Ramos (cell line): ENCODE measurements around the gene NR2E3.

ENCODE experiments used
- in situ Hi-C: fragments of 300-500 bp; cut with MboI; formaldehyde crosslinking; loops from one replicate; pipeline ENCODE4 v1.14.3; 2022; ENCODE audit warnings: low sequenced_read_pairs; ENCODE audit not compliant: unreplicated experiment

Gene NR2E3

DNA sequence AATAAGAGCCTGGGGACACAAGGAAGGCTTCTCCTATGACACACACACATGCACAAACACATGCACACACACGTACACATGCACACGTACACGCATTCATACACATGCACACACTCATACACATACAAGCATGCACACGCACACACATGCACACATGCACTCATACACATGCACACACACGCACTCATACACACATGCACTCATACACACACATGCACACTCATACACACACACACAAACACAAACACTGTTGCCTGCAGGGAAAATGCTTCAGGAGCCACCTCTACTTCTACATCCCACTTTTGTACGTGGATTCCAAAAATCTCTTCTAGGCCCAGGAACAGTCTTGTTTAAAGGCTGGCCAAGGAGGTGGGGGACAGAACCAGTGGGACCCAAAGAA lies 20.7 kb upstream of the NR2E3 start:
- in situ Hi-C loops = loop anchor here (10.0 kb wide), 1 partner anchor 365 kb away; no protein-coding TSS in a partner anchor

DNA sequence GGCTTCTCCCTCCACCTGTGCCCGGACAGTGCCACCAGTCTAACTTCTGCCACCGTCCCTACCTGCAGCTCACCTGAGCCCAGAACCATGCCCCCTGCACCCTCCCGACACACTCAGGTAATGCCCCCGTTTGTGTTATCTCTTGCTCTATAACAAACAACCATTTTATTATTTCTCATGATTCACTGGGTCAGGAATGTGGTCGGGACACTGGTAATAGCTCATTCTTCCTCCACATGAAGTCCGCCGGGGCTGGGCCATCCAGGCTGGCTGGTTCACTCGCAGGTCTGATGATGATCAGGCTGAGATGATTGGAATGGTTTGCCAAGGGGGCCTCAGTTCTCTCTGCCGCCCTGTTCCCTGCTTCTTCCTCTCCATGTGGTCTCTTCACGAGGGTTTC lies 20.3 kb upstream of the NR2E3 start:
- in situ Hi-C loops = no loop called here

DNA sequence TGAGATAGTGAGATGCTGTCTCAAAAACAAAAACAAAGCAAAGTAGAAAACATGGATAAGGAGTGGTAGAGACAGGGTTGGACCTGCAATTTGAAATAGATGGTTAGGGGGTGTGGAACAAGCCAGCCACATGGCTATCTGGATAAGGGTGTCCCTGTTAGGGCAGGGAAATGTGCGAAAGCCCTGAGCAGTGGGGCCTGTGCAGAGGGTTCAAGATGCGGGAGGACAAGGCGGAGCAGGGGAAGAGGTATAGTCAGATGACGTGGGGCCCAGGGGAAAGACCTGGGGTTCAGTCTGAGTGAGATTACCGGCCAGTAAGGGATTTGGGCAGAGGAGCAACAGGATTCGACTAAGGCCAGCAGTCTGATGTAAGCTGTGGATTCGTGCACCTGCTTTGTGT lies 18.4 kb upstream of the NR2E3 start:
- in situ Hi-C loops = no loop called here

DNA sequence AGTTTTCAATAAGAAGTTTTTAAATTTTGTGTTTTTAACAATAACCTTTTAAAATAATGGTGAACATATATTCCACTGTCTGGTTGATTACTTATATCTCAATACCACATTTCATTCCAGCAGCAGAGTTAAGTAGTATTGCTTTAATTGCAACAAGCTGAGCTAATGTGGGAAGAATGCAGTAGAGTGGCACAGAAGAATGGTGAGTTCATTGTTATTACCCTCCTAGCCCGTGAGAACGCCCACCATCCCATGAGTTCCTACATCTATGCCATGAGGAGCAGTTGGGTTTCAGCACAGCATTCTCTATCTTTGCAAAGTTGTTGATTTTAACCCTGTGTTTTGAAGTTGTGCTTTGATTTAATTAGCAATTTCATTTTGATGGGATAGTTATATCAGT lies 17.8 kb upstream of the NR2E3 start:
- in situ Hi-C loops = no loop called here

DNA sequence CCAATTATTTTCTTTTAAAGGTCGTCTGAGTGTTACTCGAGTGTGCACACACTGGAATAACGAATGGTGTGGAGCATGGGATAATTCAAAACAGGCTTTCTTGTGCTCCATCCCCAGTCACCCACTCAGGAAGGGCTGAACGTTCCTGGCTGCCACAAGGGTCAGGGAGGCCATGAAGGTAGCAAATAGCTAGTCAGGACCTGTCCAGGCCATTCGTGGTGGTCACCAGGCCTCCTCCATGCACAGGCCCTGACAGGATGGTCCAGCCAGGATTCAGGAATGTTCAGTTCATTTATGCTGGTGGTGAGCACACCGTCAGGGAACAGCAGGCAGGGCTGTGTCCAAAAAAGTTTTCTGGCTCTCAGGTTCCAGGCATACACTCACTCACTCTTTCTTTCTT lies 11.7 kb upstream of the NR2E3 start:
- in situ Hi-C loops = no loop called here

DNA sequence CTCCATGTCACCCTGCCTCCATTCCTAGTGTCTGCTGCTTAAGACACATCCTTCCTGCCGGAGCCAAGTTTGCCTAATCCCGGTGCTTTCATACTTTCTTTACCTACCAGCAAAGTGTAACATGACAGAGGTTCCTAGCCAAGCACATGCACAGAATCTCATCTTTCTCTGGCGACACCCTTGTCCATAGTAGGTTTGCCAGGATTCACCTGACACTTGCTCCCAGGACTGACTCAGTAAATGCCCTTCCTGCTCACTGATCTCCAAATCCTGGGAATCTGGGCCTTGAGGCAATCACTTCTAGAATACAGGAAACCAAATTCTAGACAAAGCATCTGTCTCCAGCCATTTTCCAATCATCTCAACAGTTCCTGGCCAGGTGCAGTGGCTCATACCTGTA lies 10.2 kb upstream of the NR2E3 start:
- in situ Hi-C loops = no loop called here

DNA sequence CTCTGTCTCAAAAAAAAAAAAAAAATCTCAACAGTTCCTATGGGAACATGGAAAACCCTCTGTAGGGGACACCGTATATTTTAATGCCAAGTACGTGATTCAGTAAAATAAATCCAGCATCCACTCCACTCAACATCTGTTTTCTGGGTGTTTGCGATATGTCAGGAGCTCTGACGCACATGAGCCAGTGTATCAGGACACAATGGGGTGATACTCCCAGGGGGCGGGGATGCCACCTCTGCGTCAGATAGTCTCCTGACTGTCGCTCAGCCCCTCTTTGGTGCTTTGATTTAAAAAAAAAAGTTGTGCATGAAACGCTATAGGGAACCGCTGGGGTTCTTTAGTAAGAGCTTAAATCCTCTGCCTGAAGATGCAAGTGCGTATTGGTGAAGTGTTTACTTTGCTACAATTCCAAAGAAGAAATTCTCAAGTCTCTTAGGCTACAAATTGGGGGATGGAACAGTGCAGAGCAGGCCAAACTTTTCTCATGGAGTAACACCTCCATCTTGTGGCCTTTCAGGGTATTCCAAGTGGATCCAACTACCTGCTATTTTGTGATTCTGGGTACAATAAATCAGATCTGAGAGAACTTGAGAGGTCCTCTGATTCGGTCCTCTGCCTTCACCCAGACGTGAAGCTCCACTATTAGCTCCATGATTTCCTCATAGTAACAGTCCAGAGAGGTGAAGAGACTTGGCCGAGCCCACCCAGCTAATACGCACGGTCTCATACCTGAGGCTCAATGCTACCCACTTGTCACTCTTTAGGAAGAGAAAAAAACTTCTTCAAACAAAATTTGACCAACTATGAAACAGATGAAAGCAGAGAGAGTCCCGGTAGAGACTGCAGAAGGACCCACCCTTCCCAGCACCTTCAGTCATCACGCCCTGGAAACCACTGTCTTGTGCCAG lies 9.3 kb upstream of the NR2E3 start:
- in situ Hi-C loops = no loop called here

DNA sequence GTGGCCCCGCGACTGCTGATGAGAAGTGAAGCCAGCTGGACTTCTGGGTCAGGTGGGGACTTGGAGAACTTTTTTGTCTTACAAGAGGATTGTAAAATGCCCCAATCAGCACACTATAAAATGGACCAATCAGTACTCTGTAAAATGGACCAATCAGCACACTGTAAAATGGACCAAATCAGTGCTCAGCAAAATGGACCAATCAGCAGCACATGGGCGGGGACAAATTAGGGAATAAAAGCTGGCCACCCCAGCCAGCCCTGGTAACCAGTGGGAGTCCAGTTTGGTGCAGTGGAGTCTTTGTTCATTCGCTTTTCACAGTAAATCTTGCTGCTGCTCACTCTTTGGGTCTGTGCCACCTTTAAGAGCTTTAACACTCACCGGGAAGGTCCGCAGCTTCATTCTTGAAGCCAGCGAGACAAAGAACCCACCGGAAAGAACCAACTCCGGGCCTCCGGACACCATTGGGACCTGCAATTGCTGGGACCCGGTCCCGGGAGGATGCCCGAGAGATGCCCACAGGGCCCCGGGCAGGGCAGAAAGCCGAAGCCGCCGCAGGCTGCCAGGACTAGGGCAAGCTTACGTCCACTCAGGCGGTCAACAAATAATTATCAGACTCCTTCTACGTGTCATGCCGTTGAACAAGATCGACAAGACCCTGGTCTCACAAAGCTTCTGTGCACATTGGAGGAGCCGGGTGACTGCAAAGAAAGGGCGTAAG lies 8.3 kb upstream of the NR2E3 start:
- in situ Hi-C loops = no loop called here

DNA sequence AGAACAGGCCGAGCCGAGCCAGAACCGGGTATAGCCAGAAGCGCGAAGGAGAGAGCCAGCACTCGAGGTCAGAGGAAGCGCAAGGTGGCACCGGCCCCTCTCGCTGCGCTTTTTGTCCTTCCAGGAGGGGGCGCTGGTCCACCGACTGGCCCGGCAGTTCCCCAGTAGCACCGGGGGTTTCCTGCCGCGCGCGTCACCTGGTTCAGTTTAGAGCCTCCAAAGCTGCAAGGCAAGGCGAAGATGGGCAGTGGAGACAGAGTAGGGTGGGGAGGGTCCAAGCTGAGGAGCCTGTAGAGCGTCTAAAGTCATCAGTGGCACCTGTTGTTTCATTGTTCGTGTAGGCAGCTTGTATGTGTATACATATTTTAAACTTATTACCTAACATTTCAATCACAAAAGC lies 7.6 kb upstream of the NR2E3 start:
- in situ Hi-C loops = no loop called here

DNA sequence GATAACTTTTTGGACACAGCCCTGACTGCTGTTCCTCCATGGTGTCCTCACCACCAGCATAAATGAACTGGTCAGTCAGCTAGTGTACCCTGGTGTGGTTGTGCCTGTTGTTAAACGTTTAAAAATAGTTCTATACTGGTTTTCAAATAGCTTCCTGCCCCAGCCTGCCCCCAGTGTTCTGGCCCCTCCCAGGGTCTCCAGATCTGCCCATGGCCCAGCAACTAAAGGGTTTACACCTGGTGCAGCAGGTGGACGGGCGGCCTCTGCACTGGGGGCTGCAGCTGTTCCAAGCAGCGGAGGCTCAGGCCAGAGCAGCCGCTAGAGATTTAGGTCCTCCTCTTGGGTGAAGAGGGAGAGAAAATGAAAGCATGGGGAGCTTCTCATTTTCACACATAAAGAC lies 6.1 kb upstream of the NR2E3 start:
- in situ Hi-C loops = no loop called here

DNA sequence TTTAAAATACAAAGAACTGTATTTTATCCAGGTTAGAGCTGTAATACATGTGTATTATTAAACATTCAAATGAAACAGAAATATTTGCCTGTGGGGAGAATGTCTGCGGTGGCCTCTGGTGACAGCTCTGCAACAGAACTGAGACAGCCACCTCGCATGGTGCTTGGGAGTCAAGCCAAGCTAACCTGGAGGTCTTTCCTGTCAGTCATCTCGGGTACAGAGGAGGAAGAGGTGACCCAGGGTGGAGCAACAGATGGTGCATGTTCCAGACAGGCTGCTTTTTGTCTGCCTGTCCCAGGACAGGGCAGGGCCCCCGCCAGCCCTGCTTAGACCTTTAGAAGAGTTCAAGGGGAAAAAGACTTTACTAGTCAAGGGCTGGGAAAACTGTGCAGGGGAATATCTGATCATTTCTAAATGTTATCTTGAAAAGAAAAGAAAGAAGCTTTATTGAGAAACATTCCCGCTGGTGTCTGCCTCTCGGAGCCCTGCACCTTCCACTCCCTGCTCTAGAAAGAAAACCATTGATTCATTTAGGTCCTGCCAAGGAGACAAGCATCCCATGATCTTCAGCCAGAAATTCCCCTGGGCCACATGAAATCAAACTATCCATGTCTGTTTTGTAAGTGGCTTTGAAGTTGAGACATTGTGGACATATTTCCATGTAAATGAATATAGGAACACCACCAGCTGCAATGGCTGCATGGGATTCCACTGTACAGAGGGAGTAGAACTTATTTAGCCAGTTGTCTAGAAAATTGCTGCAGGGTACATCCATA lies 5.5 kb upstream of the NR2E3 start:
- in situ Hi-C loops = no loop called here

DNA sequence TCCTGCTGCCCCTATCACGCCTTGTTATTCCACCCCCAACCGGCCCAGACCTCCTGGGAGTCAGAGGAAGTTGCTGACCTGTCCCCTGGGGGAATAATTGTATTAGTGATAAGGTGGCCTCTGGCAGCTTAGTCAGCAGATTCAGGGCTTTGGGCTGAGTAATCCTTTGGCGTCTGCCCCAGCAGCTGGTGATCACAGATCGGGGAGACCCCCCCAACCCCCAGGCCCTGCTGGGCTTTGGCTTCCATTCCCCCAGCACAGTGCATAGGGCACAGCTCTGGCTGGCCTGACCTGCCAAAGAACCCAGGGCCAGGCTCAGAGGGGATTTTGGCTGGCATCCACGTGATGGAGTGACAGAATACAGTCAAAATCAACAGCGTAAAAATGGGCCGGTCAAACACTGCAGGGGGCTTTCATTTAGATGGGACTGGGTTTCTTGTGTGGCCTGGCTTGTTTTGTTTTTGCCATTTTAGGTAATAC lies 3.9 kb upstream of the NR2E3 start:
- in situ Hi-C loops = no loop called here

DNA sequence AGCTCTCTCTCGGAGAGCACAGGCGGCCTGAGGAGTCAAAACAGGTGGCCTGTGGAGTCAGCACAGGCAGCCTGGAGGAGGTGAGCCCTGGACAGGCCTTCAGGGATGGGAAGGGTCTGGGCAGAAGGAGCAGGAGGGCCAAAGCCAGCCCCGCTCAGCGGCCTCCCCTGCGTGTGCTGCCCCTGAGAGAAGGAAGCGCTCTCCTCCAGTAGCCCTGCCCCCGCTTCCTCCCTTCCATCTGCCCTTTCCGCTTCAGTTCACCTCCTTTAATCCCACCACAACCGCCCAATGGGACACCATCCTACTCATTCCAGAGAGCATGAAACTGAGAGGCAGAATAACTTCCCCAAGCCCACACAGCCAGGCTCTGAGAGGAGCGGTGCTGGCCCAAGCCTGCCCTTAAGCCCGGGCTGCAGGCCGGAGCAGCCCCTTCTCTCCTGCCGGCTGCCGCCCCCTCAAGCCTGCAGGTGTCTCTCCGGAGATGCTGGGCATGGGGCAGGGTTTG lies 3.2 kb upstream of the NR2E3 start:
- in situ Hi-C loops = no loop called here

DNA sequence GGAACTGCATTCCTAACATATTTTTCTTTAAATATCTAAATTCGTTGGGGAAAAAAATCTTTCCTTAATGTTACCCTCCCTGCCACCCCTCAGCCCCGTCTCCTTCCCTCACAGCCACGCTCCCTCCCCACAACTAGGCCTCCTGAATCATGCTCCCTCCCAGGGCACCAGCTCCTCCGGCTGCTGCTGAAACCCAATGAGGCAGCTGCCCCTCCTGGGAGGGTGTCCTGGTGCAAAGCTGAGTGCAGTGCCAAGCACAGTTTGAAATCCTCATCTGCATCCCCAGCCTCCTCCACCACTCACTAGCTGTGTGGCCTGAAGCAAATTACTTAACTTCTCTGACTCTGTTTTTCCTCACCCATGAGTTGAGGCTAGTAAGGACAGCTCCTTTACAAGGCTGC lies 2.7 kb upstream of the NR2E3 start:
- in situ Hi-C loops = no loop called here

DNA sequence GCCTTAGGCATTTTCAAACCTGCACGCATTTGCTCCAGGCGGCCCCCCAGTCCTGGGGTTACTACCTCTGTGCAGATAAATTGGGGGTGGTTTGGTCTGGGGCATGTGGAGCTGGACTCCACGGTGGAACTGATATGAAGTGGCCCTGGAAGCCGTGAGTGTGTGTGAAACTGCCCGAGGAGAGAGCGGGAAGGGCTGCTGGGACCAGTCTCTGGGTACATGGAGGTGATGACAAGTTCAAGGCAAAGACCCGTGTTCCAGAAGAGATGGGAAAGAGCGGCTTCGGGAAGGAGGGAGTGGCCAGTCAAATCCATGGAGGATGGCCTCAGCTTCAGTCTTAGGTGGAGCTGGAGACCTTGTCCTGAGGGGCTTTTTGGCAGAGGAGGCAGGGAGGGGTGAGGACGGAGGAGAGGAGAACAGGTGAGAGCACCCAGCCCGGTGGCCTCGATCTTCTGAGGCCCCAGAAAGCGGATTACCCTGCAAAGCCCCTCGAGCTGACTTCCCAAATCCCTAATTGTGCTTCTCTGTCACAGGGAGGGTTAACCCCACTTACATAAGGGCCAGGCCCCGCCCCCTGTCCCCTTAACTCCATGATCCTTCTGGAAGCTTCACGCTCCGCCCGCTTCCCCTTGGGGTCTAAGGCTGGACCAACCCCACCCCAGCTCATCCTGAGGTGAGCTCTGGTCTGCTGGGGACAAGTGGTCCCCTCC lies 1.9 kb upstream of the NR2E3 start:
- in situ Hi-C loops = no loop called here

DNA sequence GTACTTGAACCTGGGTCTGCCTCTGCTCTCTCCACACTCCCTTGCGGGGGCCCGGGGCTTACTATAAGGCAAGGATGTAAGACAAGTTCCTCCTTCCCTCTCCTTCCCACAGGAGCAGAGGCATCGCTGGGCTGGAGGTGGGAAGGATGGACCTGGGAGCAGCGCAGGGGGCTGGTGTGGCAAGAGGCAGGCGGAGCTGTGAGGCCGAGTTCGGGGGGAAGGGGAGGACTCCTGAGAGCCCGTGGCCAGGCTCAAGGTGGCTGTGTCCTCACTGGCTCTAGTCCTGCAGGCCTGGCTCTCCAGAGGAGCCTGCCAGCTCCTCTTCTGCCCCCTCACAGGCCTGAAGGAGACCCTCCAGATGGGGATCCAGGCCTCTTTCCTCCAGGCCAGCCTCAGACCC lies 1.0 kb upstream of the NR2E3 start:
- in situ Hi-C loops = no loop called here

DNA sequence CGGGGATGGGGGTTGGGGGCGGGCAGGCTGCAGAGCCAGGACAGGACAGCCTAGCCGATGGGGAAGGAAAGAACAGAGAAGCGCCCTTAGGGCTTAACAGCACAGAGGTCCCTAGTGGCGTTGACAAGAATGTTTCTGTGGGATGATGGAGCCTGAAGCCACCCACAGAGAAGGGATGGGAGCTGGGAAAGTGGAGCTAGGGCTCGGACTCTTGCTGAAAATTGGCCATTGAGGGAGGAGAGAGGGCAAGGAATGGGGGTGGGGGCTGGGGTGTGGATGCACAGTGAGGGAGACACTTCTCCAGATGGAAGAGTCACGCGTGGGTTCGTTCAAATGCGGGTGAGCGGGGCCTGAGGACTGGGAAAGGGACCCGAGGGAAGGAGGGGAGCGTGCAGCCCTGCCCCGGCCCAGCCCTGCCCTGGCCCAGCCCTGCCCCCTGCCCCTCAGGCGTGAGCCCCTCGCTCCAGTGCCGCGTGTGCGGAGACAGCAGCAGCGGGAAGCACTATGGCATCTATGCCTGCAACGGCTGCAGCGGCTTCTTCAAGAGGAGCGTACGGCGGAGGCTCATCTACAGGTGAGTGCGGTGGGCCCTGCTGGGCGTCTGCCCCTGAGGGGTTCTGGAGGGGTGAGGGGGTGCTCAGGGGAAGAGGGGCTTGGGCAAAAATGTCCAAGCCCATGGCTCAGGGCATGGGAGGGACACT lies 832 bp downstream of the NR2E3 start:
- in situ Hi-C loops = no loop called here

DNA sequence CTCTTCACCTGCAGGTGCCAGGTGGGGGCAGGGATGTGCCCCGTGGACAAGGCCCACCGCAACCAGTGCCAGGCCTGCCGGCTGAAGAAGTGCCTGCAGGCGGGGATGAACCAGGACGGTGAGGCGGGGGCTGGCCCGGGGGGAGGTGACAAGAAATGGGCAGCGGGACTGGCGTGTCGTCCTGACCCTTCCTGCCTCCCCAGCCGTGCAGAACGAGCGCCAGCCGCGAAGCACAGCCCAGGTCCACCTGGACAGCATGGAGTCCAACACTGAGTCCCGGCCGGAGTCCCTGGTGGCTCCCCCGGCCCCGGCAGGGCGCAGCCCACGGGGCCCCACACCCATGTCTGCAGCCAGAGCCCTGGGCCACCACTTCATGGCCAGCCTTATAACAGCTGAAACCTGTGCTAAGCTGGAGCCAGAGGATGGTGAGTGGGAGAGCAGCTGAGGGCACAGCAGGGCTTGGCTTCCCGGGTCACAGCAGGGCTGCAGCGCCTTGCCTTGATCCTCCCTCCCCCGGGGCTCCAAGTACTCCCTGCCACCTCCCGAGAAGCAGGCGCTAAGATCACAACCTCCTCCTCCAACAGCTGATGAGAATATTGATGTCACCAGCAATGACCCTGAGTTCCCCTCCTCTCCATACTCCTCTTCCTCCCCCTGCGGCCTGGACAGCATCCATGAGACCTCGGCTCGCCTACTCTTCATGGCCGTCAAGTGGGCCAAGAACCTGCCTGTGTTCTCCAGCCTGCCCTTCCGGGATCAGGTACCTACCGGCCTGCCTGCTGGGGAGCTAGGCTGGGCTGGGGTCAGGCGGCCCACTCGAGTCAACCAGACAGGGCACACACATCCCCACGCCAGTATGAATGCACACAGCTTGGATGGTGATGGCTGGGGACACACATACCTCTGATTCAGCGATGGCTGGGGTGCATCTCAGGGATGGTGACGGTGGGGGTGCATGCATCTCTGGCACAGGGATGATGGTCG lies 1.7 kb downstream of the NR2E3 start:
- in situ Hi-C loops = no loop called here
